Measurements from ENCODE around the gene COA1. TPM values are rescaled to one million over a fixed set of nuclear protein-coding genes. Genes with fewer than 3 reads are reported as not detected.

The COA1 gene
- total RNA-seq, 1 donor from 2014 or later: 85.1 TPM

DNA sequence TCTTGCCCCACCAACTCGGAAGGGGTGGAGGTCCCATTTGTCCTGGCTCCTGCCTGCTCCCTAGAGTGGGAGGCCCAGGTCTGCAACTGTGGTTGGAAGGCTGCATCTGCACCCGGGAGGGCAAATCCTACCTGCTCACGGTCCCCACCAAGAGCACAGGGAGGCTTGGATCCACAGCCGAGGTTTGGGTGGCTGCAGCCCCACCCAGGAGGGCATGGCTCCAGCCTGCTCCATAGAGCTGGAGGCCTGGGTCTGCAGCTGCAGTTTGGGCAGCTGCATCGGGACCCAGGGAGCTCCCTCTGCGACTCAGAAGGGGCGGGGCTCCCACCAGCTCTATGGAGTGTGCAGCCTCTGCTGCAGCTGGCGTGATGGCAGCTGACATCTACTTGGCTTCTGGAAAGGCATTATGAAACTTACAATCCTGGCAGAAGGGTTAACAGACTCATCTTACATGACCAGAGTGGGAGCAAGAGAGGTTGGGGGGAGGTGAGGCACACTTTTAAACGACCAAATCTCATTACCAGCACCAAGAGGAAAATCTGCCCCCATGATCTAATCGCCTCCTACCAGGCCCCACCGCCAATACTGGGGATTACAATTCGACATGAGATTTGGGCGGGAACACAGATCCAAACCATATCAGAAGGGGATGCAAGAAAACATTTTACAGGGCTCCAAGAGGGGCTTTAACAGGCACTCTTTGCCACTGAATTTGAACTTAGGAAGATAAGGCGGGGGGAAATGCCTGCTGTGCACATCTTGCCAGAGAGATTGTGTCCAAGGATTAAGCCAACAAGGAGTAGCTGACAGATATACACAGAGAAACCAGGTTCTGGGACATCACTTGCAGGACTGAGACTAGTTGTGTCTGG lies 20.9 kb upstream of the COA1 start:
- peaks cover 20% of the 10 kb centered on the region for H3K27me3 Mint-ChIP-seq
- no peaks in the 10 kb centered on the region for H3K36me3 Mint-ChIP-seq (ENCODE audit: insufficient read depth)
- no peak for DNase-seq (ENCODE audit: low spot score, unreplicated experiment)
- H3K9me3 Mint-ChIP-seq (ENCODE audit: low read depth): no peaks in the 10 kb centered on the region
- TF ChIP-seq, protein P1, sequence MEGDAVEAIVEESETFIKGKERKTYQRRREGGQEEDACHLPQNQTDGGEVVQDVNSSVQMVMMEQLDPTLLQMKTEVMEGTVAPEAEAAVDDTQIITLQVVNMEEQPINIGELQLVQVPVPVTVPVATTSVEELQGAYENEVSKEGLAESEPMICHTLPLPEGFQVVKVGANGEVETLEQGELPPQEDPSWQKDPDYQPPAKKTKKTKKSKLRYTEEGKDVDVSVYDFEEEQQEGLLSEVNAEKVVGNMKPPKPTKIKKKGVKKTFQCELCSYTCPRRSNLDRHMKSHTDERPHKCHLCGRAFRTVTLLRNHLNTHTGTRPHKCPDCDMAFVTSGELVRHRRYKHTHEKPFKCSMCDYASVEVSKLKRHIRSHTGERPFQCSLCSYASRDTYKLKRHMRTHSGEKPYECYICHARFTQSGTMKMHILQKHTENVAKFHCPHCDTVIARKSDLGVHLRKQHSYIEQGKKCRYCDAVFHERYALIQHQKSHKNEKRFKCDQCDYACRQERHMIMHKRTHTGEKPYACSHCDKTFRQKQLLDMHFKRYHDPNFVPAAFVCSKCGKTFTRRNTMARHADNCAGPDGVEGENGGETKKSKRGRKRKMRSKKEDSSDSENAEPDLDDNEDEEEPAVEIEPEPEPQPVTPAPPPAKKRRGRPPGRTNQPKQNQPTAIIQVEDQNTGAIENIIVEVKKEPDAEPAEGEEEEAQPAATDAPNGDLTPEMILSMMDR (IDR thresholded peaks at IDR 0.05; ENCODE audit: unreplicated experiment): no peak
- H3K27ac Mint-ChIP-seq: no peak overlapping the region
- no peak overlapping the region for H3K4me3 Mint-ChIP-seq (ENCODE audit: low read depth)
- no peaks in the 10 kb centered on the region for H3K4me1 Mint-ChIP-seq (ENCODE audit: low read depth)

DNA sequence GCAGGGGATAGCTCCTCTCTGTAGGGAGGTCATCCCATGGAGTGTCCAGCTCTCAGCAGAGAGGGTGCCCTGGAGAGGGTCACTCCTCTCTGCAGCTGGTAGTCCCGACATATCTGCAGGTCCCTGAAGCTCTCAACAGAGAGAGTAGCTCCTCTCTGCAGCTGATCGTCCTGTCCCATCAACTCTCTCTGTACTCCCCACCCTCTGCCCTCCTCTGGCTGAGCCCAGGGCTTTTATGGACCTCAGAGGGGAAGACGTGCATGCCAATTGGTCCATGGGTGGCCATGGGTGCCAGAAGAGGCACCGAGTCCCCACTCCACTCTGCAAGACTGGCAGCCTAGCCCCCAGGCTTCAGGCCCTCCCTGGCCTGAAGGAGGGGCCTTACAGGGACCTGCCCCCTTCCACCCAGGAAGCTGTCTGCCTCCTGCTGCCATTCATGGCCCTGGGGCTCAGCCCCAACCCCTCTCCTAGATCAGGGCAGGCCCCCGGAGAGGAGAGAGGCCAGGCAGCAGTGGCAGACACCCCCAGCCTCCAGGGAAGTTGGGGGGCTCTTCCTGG lies 20.1 kb upstream of the COA1 start:
- H3K9me3 Mint-ChIP-seq (ENCODE audit: low read depth): no peaks in the 10 kb centered on the region
- TF ChIP-seq, protein P1 (IDR thresholded peaks at IDR 0.05; ENCODE audit: unreplicated experiment): no peak

DNA sequence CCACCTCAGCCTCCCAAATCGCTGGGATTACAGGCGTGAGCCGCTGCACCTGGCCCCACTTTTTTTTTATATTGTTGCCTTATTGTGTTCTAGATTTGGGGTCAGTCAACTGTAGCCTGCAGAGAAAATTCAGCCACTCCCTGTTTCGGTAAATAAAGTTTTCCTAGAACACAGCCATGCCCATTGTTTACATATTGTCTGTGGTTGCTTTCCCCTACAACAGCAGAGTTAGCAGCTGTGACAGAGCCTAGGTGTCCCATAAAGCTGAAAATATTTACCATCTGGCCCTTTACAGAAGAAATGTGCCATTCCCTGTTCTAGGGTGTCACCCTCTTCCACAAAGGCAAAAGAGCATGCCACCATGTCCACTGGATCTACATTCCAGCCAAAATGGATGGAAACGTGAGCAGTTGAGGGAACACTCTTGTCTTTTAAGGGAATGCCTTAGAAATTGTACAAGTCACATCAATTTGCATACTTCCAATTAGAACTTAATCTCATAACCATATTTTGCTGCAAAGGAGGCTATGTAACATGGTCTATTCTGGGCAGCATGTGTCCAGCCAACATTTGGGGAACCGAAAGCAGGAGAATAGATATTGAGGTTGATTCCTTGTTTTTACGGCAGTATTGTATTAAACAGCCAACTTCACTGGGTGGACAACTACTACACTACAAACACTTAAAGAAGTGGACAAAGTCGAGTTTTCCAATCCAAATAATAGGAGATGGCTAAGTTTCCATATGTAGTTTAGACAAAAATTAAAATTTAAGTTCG lies 18.2 kb upstream of the COA1 start:
- H3K27me3 Mint-ChIP-seq: peaks cover 16% of the 10 kb centered on the region

More for the DNA sequence above, 20.1 kb upstream of the COA1 start:
- no peak overlapping the region for H3K27ac Mint-ChIP-seq
- peaks cover 20% of the 10 kb centered on the region for H3K27me3 Mint-ChIP-seq
- no peak for DNase-seq (ENCODE audit: low spot score, unreplicated experiment)
- no peaks in the 10 kb centered on the region for H3K36me3 Mint-ChIP-seq (ENCODE audit: insufficient read depth)
- no peak overlapping the region for H3K4me3 Mint-ChIP-seq (ENCODE audit: low read depth)
- no peaks in the 10 kb centered on the region for H3K4me1 Mint-ChIP-seq (ENCODE audit: low read depth)

DNA sequence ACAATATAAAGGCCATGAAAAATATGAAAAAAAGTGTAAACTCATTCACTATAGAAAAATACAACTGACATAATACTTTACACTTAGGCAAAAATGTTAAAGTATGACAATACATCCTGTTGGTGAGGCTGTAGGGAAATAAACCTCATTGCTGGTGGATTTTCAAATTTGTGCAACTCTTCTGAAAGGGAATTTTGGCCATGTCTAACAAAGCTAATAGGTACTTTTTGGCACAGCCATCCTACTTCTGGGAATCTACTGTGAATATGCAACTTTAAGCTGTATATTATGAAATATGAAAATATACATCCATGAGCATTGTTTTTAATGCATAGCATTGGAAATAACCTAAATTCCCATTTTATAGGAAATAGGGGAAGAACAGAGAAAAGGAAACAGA lies 13.4 kb upstream of the COA1 start:
- Mint-ChIP-seq H3K4me1 (ENCODE audit: low read depth) (no peaks in the 10 kb centered on the region), H3K27me3 (peaks cover 5% of the 10 kb centered on the region), H3K4me3 (ENCODE audit: low read depth) (no peak overlapping the region), H3K9me3 (ENCODE audit: low read depth) (no peaks in the 10 kb centered on the region), H3K27ac (no peak overlapping the region), H3K36me3 (ENCODE audit: insufficient read depth) (no peaks in the 10 kb centered on the region)
- no peak for DNase-seq (ENCODE audit: low spot score, unreplicated experiment)
- TF ChIP-seq, protein P1 (IDR thresholded peaks at IDR 0.05; ENCODE audit: unreplicated experiment): no peak

More for the DNA sequence above, 18.2 kb upstream of the COA1 start:
- H3K27ac Mint-ChIP-seq: no peak overlapping the region
- H3K9me3 Mint-ChIP-seq (ENCODE audit: low read depth): no peaks in the 10 kb centered on the region
- no peak for DNase-seq (ENCODE audit: low spot score, unreplicated experiment)
- TF ChIP-seq, protein P1 (IDR thresholded peaks at IDR 0.05; ENCODE audit: unreplicated experiment): no peak
- H3K4me3 Mint-ChIP-seq (ENCODE audit: low read depth): no peak overlapping the region
- H3K36me3 Mint-ChIP-seq (ENCODE audit: insufficient read depth): no peaks in the 10 kb centered on the region
- H3K4me1 Mint-ChIP-seq (ENCODE audit: low read depth): no peaks in the 10 kb centered on the region

DNA sequence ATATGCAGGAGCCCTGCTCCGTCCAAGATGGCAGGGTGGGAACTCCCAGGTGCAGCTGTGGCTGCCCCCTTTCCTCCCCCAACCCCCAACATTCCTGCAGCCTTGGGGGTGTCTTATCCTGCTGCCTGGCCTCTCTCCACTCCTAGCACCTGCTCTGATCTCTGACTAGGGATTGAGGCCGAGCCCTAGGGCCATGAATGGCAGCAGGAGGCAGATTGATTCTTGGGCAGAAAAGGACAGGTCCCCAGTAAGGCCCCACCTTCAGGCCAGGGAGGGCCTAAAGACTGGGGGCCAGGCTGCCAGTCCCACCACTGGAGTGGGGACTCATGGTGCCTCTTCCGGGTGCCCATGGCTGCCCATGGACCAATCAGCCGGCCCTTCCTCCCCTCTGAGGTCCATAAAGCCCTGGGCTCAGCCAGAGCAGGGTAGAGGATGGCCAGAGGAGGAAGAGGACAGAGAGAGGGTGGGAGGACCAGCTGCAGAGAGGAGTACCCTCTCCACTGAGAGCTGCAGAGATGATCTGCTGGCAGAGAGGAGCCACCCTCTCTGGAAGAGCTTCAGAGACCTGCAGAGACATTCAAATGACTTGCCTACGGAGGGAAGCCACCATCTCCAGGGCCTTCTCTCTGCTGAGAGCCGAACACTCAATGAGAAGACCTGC lies 8.3 kb upstream of the COA1 start:
- no peaks in the 10 kb centered on the region for H3K27me3 Mint-ChIP-seq
- no peaks in the 10 kb centered on the region for H3K9me3 Mint-ChIP-seq (ENCODE audit: low read depth)
- H3K4me3 Mint-ChIP-seq (ENCODE audit: low read depth): no peak overlapping the region
- no peak overlapping the region for H3K27ac Mint-ChIP-seq
- no peak for DNase-seq (ENCODE audit: low spot score, unreplicated experiment)
- TF ChIP-seq, protein P1 (IDR thresholded peaks at IDR 0.05; ENCODE audit: unreplicated experiment): no peak
- H3K36me3 Mint-ChIP-seq (ENCODE audit: insufficient read depth): no peaks in the 10 kb centered on the region
- no peaks in the 10 kb centered on the region for H3K4me1 Mint-ChIP-seq (ENCODE audit: low read depth)

Data from progenitor cell of endocrine pancreas (in vitro differentiated cells).